ENCODE data around the gene SCN5A.

Gene SCN5A

DNA sequence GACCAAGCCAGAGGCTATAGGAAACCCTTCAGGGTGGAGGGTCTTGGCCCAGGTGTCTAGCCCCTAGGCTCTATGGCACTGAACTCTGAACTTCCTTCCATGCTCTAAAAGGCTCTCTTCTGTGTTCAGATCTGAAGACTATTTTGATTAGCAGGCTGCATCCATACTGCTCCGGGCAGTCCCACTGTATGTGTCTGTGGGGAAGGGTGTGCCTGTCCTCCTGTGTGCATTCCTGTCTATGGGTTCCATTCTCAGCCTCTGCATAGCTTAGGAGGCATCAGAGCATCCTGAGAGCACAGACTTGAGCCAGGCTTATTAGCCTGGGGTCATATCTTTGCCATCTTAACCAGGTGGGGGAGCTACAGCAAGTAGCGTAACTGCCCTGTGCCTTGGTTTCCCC is 115.3 kb downstream of the SCN5A start:
- no peak for DNase-seq

DNA sequence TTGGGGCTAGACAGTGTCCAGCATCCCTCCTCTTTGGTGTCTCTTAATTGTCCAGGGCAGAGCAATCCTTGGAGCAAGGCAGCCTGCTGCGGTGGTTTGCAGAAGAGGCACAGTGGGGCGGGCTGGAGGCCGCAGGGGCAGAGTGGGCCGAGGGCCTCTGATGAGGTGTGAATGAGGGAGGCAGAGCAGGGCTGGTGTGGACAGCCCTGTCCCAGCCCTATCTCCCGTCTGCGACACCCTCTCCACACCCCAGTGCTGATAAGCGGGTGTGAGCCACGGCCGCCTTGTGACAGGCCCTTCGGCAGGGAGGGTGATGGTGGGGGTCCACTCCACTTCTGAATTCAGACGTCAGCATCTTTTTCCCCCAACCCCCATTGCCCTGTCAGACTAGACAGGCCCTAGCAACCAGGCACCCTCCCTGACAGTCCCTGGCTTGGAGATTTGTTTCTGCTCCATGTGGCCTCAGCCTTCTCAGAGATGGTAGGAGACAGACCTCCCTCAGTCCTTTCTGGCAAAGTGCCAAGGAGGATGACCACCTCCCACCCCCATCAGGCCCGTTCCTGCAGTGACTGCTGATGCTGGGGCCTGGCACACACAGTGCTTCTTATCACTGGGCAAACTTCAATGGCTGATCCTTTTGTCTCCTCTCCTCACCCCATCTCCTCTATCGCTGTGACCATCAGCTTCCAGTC is 116.1 kb downstream of the SCN5A start:
- DNase-seq = no peak

- DNase-seq = no peak
These were observed 117.0 kb downstream of the SCN5A start for GRCh38 chr3:38532529-38532928.

GRCh38 chr3:38528457-38528856 is 121.0 kb downstream of the SCN5A start:
- peak; percentile 42 for DNase-seq

DNA sequence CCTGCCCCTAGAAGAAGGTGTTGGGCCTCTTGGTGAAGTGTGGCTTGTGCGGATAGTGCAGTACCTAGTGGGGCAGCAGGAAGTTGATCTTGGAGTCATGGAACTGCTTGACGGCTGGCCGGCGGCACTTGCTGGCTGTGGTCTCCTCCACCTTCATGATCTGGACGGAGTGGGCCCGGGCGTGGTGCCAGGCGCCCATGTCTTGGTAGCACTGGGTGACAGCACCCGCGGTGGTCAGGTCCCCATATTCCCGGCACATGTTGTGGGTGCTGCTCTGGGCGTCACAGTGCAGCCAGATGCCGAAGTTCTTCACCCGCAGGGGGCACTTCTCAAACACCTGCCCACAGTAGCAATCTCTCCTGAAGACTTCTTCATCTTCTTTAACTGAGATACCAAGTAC is 122.7 kb downstream of the SCN5A start:
- no peak for DNase-seq

DNA sequence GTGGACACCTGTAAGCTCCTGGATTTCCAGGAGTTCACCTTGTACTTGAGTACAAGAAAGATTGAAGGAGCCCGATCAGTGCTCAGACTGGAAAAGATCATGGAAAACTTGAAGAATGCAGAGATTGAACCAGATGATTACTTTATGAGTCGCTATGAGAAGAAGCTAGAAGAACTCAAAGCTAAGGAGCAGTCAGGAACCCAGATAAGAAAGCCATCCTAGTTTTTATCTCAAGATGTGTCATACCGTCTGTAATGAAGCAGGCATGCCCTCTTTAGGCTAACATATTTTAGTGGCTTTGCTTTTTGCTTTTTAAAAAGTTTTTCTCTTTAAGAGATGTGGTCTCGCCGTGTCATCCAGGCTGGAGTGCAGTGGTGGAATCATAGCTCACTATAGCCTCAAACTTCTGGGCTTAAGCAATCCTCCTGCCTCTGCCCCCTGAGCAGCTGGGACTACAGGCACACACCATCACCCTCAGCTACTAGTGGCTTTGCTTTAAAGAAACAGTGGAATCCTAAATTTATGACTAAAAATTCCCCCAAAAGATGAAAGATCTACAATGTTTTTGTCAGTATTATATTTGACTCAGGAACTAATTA is 125.2 kb downstream of the SCN5A start:
- no peak for DNase-seq

GRCh38 chr3:38522002-38522401 is 127.5 kb downstream of the SCN5A start:
- DNase-seq = no peak

- peak; percentile 77 for DNase-seq
These were observed 128.0 kb downstream of the SCN5A start for GRCh38 chr3:38521391-38521987.

DNA sequence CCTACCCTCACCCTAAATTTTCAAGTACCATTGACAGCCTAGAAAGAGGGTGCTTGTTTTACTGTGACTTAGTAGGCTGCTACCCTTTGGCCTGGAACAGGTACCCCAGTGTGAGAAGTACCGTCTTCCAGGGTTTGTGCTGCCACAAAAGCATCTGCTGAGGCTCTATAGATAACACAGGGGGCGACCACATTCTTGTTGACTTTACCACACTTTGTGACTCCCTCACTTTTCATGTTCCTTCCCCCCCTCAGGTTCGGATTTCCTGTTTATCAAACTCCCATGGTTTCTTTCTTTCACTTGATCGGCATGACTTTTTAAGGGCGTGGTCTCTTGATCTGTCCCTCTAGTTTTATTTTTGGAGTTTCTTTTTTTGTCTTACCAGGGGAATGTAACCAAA is 129.8 kb downstream of the SCN5A start:
- DNase-seq = peak; percentile 40

- DNase-seq = no peak
These were observed 130.5 kb downstream of the SCN5A start for GRCh38 chr3:38519000-38519399.

- no peak for DNase-seq
These were observed 132.8 kb downstream of the SCN5A start for GRCh38 chr3:38516669-38517068.

DNA sequence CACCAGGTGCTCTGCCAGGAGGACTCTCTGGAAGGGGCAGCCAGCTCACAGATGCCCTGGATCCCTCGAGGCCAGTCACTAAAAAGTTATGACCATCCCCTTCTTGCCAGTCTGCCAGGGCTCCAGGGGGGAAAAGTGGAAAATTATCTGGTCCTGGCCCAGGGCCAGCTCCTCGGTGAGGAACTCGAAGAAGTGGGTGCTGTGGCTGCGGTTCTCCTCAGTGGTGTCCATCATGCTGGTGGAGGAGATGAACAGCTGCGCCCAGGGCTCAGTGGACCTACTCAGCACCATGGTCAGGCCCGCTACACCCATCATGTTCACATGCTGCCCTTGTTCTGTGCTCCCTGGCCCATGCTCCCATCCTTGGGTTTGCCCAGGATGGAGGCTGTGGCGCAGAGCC is 134.1 kb downstream of the SCN5A start:
- DNase-seq = no peak

GRCh38 chr3:38511546-38511945 is 137.9 kb downstream of the SCN5A start:
- no peak for DNase-seq

GRCh38 chr3:38510631-38511030 is 138.9 kb downstream of the SCN5A start:
- no peak for DNase-seq

DNA sequence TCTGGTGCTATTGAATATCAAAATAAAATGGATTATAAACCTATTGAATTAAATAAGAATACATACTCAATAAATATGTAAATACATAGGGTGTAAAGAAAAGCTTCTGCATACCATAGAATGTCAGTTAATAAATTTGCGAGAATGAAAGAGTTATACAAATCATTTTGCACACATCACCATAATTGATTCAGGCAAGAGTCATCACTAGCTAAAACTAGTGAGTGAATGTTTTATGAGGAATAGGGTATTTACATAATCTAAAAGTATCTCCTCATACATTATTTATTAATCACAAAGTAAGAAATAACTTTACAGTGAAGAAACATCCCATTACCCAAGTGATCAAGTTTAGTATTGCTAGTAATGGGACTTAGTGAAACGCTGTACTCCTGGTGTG is 139.8 kb downstream of the SCN5A start:
- DNase-seq = no peak

DNA sequence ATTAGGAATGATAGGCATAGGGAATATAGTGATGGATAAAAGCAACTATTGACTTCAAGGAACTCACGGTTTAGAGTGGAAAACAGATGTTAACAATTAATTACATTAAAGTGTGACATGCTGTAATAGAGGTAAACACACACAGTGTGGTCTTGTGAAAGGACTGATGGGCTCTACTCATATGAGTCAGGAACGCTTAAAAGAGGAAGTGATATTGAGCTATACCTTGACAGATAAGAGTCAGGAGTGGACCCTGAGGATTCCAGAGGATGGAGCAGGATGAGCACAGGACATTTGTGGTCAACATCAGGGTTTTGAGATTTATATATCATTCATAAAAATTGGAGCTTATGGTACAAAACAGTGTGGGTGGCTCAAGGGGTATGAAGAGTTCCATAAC is 142.4 kb downstream of the SCN5A start:
- DNase-seq = no peak

GRCh38 chr3:38500688-38501417 is 148.6 kb downstream of the SCN5A start:
- no peak for DNase-seq

Data from hematopoietic multipotent progenitor cell treated with erythropoietin and hydrocortisone succinate and interleukin-3 and kit ligand, for 8 days (in vitro differentiated cells).